Ishikawa (cell line): Measurements from ENCODE around the gene DIRAS2.

ENCODE experiments used
- EGR1 ChIP-seq: IDR thresholded peaks from 2 replicates; pipeline ENCODE4 v1.6.1; 2012
- NFIC ChIP-seq: IDR thresholded peaks from 2 replicates; pipeline ENCODE4 v1.6.1; 2012
- REST ChIP-seq: IDR thresholded peaks from 2 replicates; pipeline ENCODE4 v1.6.1; 2012; ENCODE audit warnings: low read depth, mild to moderate bottlenecking
- TF ChIP-seq, protein P1 (sequence below): IDR thresholded peaks from 2 replicates; pipeline ENCODE4 v1.6.1; 2012

DNA sequence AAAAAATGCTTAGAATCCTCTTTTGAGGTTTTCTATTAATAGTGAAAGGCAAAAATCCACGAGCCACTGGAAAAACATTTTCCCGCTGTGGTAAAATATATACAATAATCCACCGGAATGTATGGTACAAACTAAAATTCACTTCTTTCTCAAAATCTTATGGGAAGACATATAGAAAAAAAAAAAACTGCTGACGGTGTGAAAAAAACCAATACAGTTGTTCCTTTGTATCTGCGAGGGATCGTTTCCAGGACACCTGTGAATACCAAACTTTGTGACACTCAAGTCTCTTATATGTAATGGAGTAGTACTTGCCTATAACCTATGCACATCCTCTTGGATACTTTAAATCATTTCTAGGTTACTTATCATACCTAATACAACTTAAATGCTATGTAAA, 13.3 kb downstream of the DIRAS2 start:
- TF ChIP-seq, protein P1, sequence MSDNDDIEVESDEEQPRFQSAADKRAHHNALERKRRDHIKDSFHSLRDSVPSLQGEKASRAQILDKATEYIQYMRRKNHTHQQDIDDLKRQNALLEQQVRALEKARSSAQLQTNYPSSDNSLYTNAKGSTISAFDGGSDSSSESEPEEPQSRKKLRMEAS = no peak
- TF ChIP-seq EGR1 = no peak
- TF ChIP-seq REST = no peak
- no peak for TF ChIP-seq NFIC
